GM23338 (cell line): ENCODE data around the gene ENTPD7. TPM values are rescaled to one million over a fixed set of nuclear protein-coding genes. Genes with fewer than 3 reads are reported as not detected.

ENCODE experiments used
- ATAC-seq: fragments of 200-7000 bp; cut with Tn5 transposase; 3 replicates; pipeline ENCODE4 v1.9.1; 2020
- DNase-seq: peaks from one replicate; pipeline ENCODE4 v3.0.0-alpha.2; 2015; ENCODE audit warnings: low spot score
- H2AFZ ChIP-seq: fragments of 200-600 bp; sonication (generic); 2 replicates; pipeline ENCODE4 v1.8.0; 2016; ENCODE audit warnings: antibody characterized with exemption, mild to moderate bottlenecking, moderate library complexity
- H3F3A ChIP-seq: fragments of 200-600 bp; sonication (generic); replicated peaks from 2 replicates; pipeline ENCODE4 v1.8.0; 2017; ENCODE audit warnings: antibody characterized with exemption, mixed run types, low read depth
- H3K27ac ChIP-seq: fragments of 200-600 bp; sonication (generic); 2 replicates; pipeline ENCODE4 v1.6.1; 2016; ENCODE audit warnings: low read depth
- H3K27me3 ChIP-seq: fragments of 200-600 bp; sonication (generic); 2 replicates; pipeline ENCODE4 v1.8.0; 2016; ENCODE audit warnings: mild to moderate bottlenecking, mixed run types, moderate library complexity; ENCODE audit not compliant: insufficient read depth
- H3K36me3 ChIP-seq: fragments of 200-600 bp; sonication (generic); 2 replicates; pipeline ENCODE4 v1.8.0; 2016; ENCODE audit warnings: mild to moderate bottlenecking; ENCODE audit not compliant: insufficient read depth
- H3K4me1 ChIP-seq: fragments of 200-600 bp; sonication (generic); 2 replicates; pipeline ENCODE4 v1.8.0; 2016; ENCODE audit warnings: mild to moderate bottlenecking, moderate library complexity; ENCODE audit not compliant: insufficient read depth
- H3K4me2 ChIP-seq: fragments of 200-600 bp; sonication (generic); 2 replicates; pipeline ENCODE4 v1.7.1; 2017; ENCODE audit warnings: mixed run types
- H3K4me3 ChIP-seq: fragments of 200-600 bp; sonication (generic); 2 replicates; pipeline ENCODE4 v1.6.1; 2016; ENCODE audit warnings: mixed run types
- H3K79me2 ChIP-seq: fragments of 200-600 bp; sonication (generic); replicated peaks from 2 replicates; pipeline ENCODE4 v1.8.0; 2017; ENCODE audit warnings: mild to moderate bottlenecking; ENCODE audit not compliant: insufficient read depth
- H3K9me2 ChIP-seq: fragments of 200-600 bp; sonication (generic); 2 replicates; pipeline ENCODE4 v1.8.0; 2017; ENCODE audit not compliant: insufficient read depth
- H4K20me1 ChIP-seq: fragments of 200-600 bp; sonication (generic); replicated peaks from 2 replicates; pipeline ENCODE4 v1.8.0; 2017; ENCODE audit warnings: mild to moderate bottlenecking; ENCODE audit not compliant: insufficient read depth
- H3K27ac Mint-ChIP-seq: 2 replicates; pipeline ENCODE4 v1.8.0; 2020; ENCODE audit warnings: inconsistent platforms, mild to moderate bottlenecking, moderate library complexity, mixed read lengths
- H3K27me3 Mint-ChIP-seq: 3 replicates; pipeline ENCODE4 v1.8.0; 2022; ENCODE audit warnings: low read depth, mild to moderate bottlenecking, moderate library complexity, mixed read lengths, inconsistent platforms; ENCODE audit not compliant: insufficient read depth, poor library complexity
- H3K36me3 Mint-ChIP-seq: 3 replicates; pipeline ENCODE4 v1.8.0; 2021; ENCODE audit warnings: low read depth, mild to moderate bottlenecking, inconsistent platforms, moderate library complexity, mixed read lengths
- H3K4me1 Mint-ChIP-seq: 3 replicates; pipeline ENCODE4 v1.8.0; 2020; ENCODE audit warnings: mild to moderate bottlenecking, inconsistent platforms, mixed read lengths
- H3K4me3 Mint-ChIP-seq: 3 replicates; pipeline ENCODE4 v1.8.0; 2021; ENCODE audit warnings: moderate library complexity, mild to moderate bottlenecking, inconsistent platforms, mixed read lengths
- H3K9me3 Mint-ChIP-seq: 3 replicates; pipeline ENCODE4 v1.8.0; 2020; ENCODE audit warnings: moderate library complexity, mild to moderate bottlenecking, inconsistent platforms, mixed read lengths
- CREB1 ChIP-seq: fragments of 250-450 bp; sonication (Bioruptor Pico); IDR thresholded peaks from 2 replicates; pipeline ENCODE4 v1.5.0; 2020; ENCODE audit warnings: low read depth, mild to moderate bottlenecking, moderate library complexity
- EZH2 ChIP-seq: fragments of 200-600 bp; sonication (generic); IDR thresholded peaks from one replicate; pipeline ENCODE4 v1.8.0; 2017; ENCODE audit warnings: antibody characterized with exemption, mild to moderate bottlenecking, low read depth; ENCODE audit not compliant: unreplicated experiment
- EZH2phosphoT487 ChIP-seq: fragments of 200-600 bp; sonication (generic); IDR thresholded peaks from one replicate; pipeline ENCODE4 v1.8.1; 2018; ENCODE audit warnings: antibody characterized with exemption; ENCODE audit not compliant: unreplicated experiment
- NANOG ChIP-seq: IDR thresholded peaks from 2 replicates; pipeline ENCODE4 v1.6.1; 2016; ENCODE audit warnings: antibody characterized with exemption, borderline replicate concordance
- STAT1 ChIP-seq: IDR thresholded peaks from one replicate; pipeline ENCODE4 v1.6.1; 2016; ENCODE audit warnings: antibody characterized with exemption; ENCODE audit not compliant: unreplicated experiment
- ZNF114 ChIP-seq: fragments of 250-450 bp; sonication (Bioruptor Pico); IDR thresholded peaks from 2 replicates; pipeline ENCODE4 v1.5.0; 2020; ENCODE audit warnings: mild to moderate bottlenecking, moderate library complexity
- polyA plus RNA-seq: library from polyadenylated mRNA; unstranded; fragments of >200 nt; fragmentation: Nextera tagmentation; extraction: Ambion mirVana; gene quantifications from 2 replicates; pipeline ENCODE4 v1.2.1, GENCODE V29; 2016
- total RNA-seq: library from RNA; depleted of rRNA; stranded (reverse); fragments of >200 nt; shearing (Covaris generic); gene quantifications from 2 replicates; pipeline ENCODE4 v1.2.3, GENCODE V29; 2014
- TF ChIP-seq, protein P1 (sequence below), 2 experiments: fragments of 200-600 bp in 1 of 2; sonication (generic) in 1 of 2; conservative IDR thresholded peaks; 2 replicates each; pipeline versions ENCODE4 v1.5.1 to v1.6.1; 2016 to 2017; ENCODE audit warnings: antibody characterized with exemption in 2 of 2, low read depth in 2 of 2, mild to moderate bottlenecking in 2 of 2, moderate library complexity in 1 of 2
- TF ChIP-seq, protein P2 (sequence below): IDR thresholded peaks from one replicate; pipeline ENCODE4 v1.6.1; 2018; ENCODE audit warnings: antibody characterized with exemption; ENCODE audit not compliant: unreplicated experiment
- TF ChIP-seq, protein P3 (sequence below): IDR thresholded peaks from 2 replicates; pipeline ENCODE4 v1.6.1; 2016; ENCODE audit warnings: antibody characterized with exemption

Gene ENTPD7
- total and polyA plus RNA-seq, 2 experiments from 2014 or later, result 1.7 to 12.6 TPM

DNA sequence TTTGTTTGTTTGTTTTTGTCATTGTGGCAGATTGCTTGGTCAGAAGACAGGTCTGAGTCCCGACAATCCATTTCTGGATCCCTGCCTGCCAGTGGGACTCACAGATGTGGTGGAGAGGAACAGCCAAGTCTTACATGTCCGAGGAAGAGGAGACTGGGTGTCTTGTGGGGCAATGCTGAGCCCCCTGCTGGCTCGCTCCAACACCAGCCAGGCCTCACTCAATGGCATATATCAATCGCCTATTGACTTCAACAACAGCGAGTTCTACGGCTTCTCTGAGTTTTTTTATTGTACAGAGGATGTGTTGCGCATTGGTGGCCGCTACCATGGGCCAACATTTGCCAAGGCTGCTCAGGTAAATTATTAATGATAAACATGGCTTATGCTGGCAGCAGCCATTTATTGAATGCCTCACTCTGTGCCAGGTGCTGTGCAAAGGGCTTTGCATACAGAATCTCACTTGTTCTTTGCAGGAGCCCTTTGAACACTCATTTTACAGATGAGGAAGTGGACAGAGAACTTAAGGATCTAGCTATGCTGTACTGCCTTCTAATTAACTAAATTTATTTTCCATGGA, 39.3 kb downstream of the ENTPD7 start:
- Histone ChIP-seq H3K9me2 (no peaks in the 10 kb centered on the region), H3K27ac (no peak overlapping the region), H3K4me2 (no peak overlapping the region), H4K20me1 (no peaks in the 10 kb centered on the region), H3K4me1 (no peaks in the 10 kb centered on the region), H3K36me3 (peaks cover 22% of the 10 kb centered on the region), H3K4me3 (no peak overlapping the region), H3K27me3 (no peaks in the 10 kb centered on the region), H3F3A (no peaks in the 10 kb centered on the region), H2AFZ (no peak overlapping the region), H3K79me2 (no peaks in the 10 kb centered on the region)
- no peaks in the 10 kb centered on the region for H3K27me3 Mint-ChIP-seq
- no peak overlapping the region for H3K27ac Mint-ChIP-seq
- no peaks in the 10 kb centered on the region for H3K4me1 Mint-ChIP-seq
- ATAC-seq (no peak), DNase-seq (no peak)
- H3K36me3 Mint-ChIP-seq, result peaks cover 30% of the 10 kb centered on the region; the same call in 2 of the 3 replicates
- H3K9me3 Mint-ChIP-seq, result no peaks in the 10 kb centered on the region
- TF ChIP-seq, protein P1, sequence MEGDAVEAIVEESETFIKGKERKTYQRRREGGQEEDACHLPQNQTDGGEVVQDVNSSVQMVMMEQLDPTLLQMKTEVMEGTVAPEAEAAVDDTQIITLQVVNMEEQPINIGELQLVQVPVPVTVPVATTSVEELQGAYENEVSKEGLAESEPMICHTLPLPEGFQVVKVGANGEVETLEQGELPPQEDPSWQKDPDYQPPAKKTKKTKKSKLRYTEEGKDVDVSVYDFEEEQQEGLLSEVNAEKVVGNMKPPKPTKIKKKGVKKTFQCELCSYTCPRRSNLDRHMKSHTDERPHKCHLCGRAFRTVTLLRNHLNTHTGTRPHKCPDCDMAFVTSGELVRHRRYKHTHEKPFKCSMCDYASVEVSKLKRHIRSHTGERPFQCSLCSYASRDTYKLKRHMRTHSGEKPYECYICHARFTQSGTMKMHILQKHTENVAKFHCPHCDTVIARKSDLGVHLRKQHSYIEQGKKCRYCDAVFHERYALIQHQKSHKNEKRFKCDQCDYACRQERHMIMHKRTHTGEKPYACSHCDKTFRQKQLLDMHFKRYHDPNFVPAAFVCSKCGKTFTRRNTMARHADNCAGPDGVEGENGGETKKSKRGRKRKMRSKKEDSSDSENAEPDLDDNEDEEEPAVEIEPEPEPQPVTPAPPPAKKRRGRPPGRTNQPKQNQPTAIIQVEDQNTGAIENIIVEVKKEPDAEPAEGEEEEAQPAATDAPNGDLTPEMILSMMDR (conservative IDR thresholded peaks at IDR 0.05; ENCODE audit: low read depth in 2 of 2), result peak; percentile 32 to 42
- TF ChIP-seq, protein P2, sequence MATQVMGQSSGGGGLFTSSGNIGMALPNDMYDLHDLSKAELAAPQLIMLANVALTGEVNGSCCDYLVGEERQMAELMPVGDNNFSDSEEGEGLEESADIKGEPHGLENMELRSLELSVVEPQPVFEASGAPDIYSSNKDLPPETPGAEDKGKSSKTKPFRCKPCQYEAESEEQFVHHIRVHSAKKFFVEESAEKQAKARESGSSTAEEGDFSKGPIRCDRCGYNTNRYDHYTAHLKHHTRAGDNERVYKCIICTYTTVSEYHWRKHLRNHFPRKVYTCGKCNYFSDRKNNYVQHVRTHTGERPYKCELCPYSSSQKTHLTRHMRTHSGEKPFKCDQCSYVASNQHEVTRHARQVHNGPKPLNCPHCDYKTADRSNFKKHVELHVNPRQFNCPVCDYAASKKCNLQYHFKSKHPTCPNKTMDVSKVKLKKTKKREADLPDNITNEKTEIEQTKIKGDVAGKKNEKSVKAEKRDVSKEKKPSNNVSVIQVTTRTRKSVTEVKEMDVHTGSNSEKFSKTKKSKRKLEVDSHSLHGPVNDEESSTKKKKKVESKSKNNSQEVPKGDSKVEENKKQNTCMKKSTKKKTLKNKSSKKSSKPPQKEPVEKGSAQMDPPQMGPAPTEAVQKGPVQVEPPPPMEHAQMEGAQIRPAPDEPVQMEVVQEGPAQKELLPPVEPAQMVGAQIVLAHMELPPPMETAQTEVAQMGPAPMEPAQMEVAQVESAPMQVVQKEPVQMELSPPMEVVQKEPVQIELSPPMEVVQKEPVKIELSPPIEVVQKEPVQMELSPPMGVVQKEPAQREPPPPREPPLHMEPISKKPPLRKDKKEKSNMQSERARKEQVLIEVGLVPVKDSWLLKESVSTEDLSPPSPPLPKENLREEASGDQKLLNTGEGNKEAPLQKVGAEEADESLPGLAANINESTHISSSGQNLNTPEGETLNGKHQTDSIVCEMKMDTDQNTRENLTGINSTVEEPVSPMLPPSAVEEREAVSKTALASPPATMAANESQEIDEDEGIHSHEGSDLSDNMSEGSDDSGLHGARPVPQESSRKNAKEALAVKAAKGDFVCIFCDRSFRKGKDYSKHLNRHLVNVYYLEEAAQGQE, result no peak
- no peak overlapping the region for H3K4me3 Mint-ChIP-seq

- peaks cover 2% of the 10 kb centered on the region for H3K27me3 Mint-ChIP-seq
- Histone ChIP-seq H3K4me3 (no peak overlapping the region), H3K4me1 (no peaks in the 10 kb centered on the region), H3K27ac (no peak overlapping the region), H3F3A (no peaks in the 10 kb centered on the region), H4K20me1 (no peaks in the 10 kb centered on the region), H2AFZ (no peak overlapping the region), H3K36me3 (peaks cover 15% of the 10 kb centered on the region; the same call in 1 of the 2 replicates), H3K27me3 (no peaks in the 10 kb centered on the region), H3K9me2 (no peaks in the 10 kb centered on the region), H3K4me2 (no peak overlapping the region), H3K79me2 (no peaks in the 10 kb centered on the region)
- no peak for DNase-seq
- no peak overlapping the region for H3K4me3 Mint-ChIP-seq
- ATAC-seq, result no peak
- H3K36me3 Mint-ChIP-seq, result peaks cover 30% of the 10 kb centered on the region; the same call in 2 of the 3 replicates
- no peaks in the 10 kb centered on the region for H3K9me3 Mint-ChIP-seq
- no peaks in the 10 kb centered on the region for H3K4me1 Mint-ChIP-seq
- no peak overlapping the region for H3K27ac Mint-ChIP-seq
- TF ChIP-seq EZH2, result no peak
- TF ChIP-seq, protein P2, result no peak
- TF ChIP-seq NANOG, result no peak
- TF ChIP-seq STAT1, result no peak
- TF ChIP-seq ZNF114, result no peak
- TF ChIP-seq EZH2phosphoT487, result no peak
- TF ChIP-seq, protein P3, sequence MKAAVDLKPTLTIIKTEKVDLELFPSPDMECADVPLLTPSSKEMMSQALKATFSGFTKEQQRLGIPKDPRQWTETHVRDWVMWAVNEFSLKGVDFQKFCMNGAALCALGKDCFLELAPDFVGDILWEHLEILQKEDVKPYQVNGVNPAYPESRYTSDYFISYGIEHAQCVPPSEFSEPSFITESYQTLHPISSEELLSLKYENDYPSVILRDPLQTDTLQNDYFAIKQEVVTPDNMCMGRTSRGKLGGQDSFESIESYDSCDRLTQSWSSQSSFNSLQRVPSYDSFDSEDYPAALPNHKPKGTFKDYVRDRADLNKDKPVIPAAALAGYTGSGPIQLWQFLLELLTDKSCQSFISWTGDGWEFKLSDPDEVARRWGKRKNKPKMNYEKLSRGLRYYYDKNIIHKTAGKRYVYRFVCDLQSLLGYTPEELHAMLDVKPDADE, result no peak
- TF ChIP-seq CREB1 (CRISPR knock-in tag), result no peak
Measured at GRCh38 chr10:99700649-99701048, 41.3 kb downstream of the ENTPD7 start.
